Measurements from ENCODE around the gene STK36. TPM values are rescaled to one million over a fixed set of nuclear protein-coding genes. Genes with fewer than 3 reads are reported as not detected.
"Not testable (repeated sequence)": the region's sequence is repeated elsewhere in the genome, so short reads cannot be mapped to it uniquely, and the experiment has no call there.

STK36 gene
- total RNA-seq, 2 donors from 2014 or later, result 17.8 to 36.7 TPM

GRCh38 chr2:218679119-218679518, 7.2 kb downstream of the STK36 start:
- H3K4me1 ChIP-seq, result no peaks in the 10 kb centered on the region
- H3K36me3 ChIP-seq, result no peaks in the 10 kb centered on the region
- H3K27me3 ChIP-seq, result no peaks in the 10 kb centered on the region
- TF ChIP-seq CTCF (IDR thresholded peaks at IDR 0.05), result no peak
- intact Hi-C loops (cut with DNase I), result no loop called here
- no peaks in the 10 kb centered on the region for H3K9me3 ChIP-seq
- no peak overlapping the region for H3K9ac ChIP-seq (ENCODE audit: low read depth in 2 of 2, low read length in 2 of 2)
- no peak overlapping the region for H3K27ac ChIP-seq
- no peak for DNase-seq
- H3K4me3 ChIP-seq, result no peak overlapping the region

GRCh38 chr2:218680061-218680460, 8.2 kb downstream of the STK36 start:
- Histone ChIP-seq H3K9me3 (no peaks in the 10 kb centered on the region), H3K27ac (no peak overlapping the region), H3K4me3 (no peak overlapping the region), H3K36me3 (no peaks in the 10 kb centered on the region), H3K4me1 (no peaks in the 10 kb centered on the region), H3K27me3 (no peaks in the 10 kb centered on the region), H3K9ac (ENCODE audit: low read depth in 2 of 2, low read length in 2 of 2) (no peak overlapping the region)
- DNase-seq, result no peak
- intact Hi-C loops (cut with DNase I), result no loop called here
- no peak for TF ChIP-seq CTCF (IDR thresholded peaks at IDR 0.05)

- peak; percentile 54 for DNase-seq
Observed at GRCh38 chr2:218687400-218688060, 15.6 kb downstream of the STK36 start.

GRCh38 chr2:218691234-218691633, 19.3 kb downstream of the STK36 start:
- Histone ChIP-seq H3K9me3 (no peaks in the 10 kb centered on the region), H3K36me3 (no peaks in the 10 kb centered on the region), H3K9ac (ENCODE audit: low read depth in 2 of 2, low read length in 2 of 2) (no peak overlapping the region), H3K27me3 (no peaks in the 10 kb centered on the region), H3K4me3 (no peak overlapping the region), H3K4me1 (no peaks in the 10 kb centered on the region), H3K27ac (no peak overlapping the region)
- intact Hi-C loops (cut with DNase I), result no loop called here
- no peak for TF ChIP-seq CTCF (IDR thresholded peaks at IDR 0.05)
- DNase-seq, result no peak

More at GRCh38 chr2:218687400-218688060, 15.6 kb downstream of the STK36 start:
- H3K4me3 ChIP-seq; H3K9me3 ChIP-seq; H3K27ac ChIP-seq; H3K36me3 ChIP-seq; intact Hi-C loops (cut with DNase I); H3K9ac ChIP-seq (ENCODE audit: low read depth in 2 of 2, low read length in 2 of 2); H3K27me3 ChIP-seq; H3K4me1 ChIP-seq: not testable (repeated sequence)
- peak; percentile 78 for TF ChIP-seq CTCF (IDR thresholded peaks at IDR 0.05)

- no peaks in the 10 kb centered on the region for H3K36me3 ChIP-seq
- no peak for TF ChIP-seq CTCF (IDR thresholded peaks at IDR 0.05)
- DNase-seq, result no peak
- no peak overlapping the region for H3K4me3 ChIP-seq
- H3K9me3 ChIP-seq, result no peaks in the 10 kb centered on the region
- H3K9ac ChIP-seq (ENCODE audit: low read depth in 2 of 2, low read length in 2 of 2), result no peak overlapping the region
- no peaks in the 10 kb centered on the region for H3K27me3 ChIP-seq
- intact Hi-C loops (cut with DNase I), result no loop called here
- no peaks in the 10 kb centered on the region for H3K4me1 ChIP-seq
- no peak overlapping the region for H3K27ac ChIP-seq
Observed at GRCh38 chr2:218694405-218695145, 22.7 kb downstream of the STK36 start.

Data from colonic mucosa (tissue), 4 donors.